Hematopoietic multipotent progenitor cell treated with erythropoietin and hydrocortisone succinate and interleukin-3 and kit ligand, for 17 days (in vitro differentiated cells): Measurements from ENCODE around the gene MAP1LC3C.
"Not testable (repeated sequence)": the region's sequence is repeated elsewhere in the genome, so short reads cannot be mapped to it uniquely, and the experiment has no call there.

Experiments
- DNase-seq: peaks from one replicate; pipeline ENCODE4 v3.0.0-alpha.2; 2015; ENCODE audit warnings: low spot score

MAP1LC3C gene

GRCh38 chr1:241992734-241993133, 6.2 kb downstream of the MAP1LC3C start:
- DNase-seq = no peak

- no peak for DNase-seq
These were observed 8.9 kb downstream of the MAP1LC3C start for GRCh38 chr1:241990040-241990439.

- DNase-seq = not testable (repeated sequence)
These were observed 10.4 kb downstream of the MAP1LC3C start for GRCh38 chr1:241988389-241988930.

GRCh38 chr1:241985787-241986186, 13.1 kb downstream of the MAP1LC3C start:
- no peak for DNase-seq

- DNase-seq = no peak
These were observed 19.0 kb downstream of the MAP1LC3C start for GRCh38 chr1:241979926-241980325.

GRCh38 chr1:241979071-241979470, 19.8 kb downstream of the MAP1LC3C start:
- DNase-seq = no peak

GRCh38 chr1:241976229-241976628, 22.7 kb downstream of the MAP1LC3C start:
- DNase-seq = no peak

- DNase-seq = no peak
These were observed 26.1 kb downstream of the MAP1LC3C start for GRCh38 chr1:241972703-241973369.

GRCh38 chr1:241968611-241969010, 30.3 kb downstream of the MAP1LC3C start:
- DNase-seq = no peak

GRCh38 chr1:241964550-241965282, 34.2 kb downstream of the MAP1LC3C start:
- no peak for DNase-seq

- DNase-seq = no peak
These were observed 35.2 kb downstream of the MAP1LC3C start for GRCh38 chr1:241963722-241964121.

- DNase-seq = no peak
These were observed 36.7 kb downstream of the MAP1LC3C start for GRCh38 chr1:241962153-241962552.

- DNase-seq = no peak
These were observed 41.0 kb downstream of the MAP1LC3C start, which contains the start of gene BECN2 for GRCh38 chr1:241957692-241958494. TSS of gene BECN2 (plus strand) at chr1:241957767. CDS start at chr1:241957767, 0 bp downstream.

GRCh38 chr1:241950390-241950789, 48.5 kb downstream of the MAP1LC3C start:
- DNase-seq = no peak

GRCh38 chr1:241947354-241947753, 51.5 kb downstream of the MAP1LC3C start:
- DNase-seq = no peak
